ENCODE data around the gene INPP5K.
A peak's percentile ranks its signal among the peaks of the same experiment; 100 is the strongest.
"Not testable (repeated sequence)": the region's sequence is repeated elsewhere in the genome, so short reads cannot be mapped to it uniquely, and the experiment has no call there.

INPP5K gene

DNA sequence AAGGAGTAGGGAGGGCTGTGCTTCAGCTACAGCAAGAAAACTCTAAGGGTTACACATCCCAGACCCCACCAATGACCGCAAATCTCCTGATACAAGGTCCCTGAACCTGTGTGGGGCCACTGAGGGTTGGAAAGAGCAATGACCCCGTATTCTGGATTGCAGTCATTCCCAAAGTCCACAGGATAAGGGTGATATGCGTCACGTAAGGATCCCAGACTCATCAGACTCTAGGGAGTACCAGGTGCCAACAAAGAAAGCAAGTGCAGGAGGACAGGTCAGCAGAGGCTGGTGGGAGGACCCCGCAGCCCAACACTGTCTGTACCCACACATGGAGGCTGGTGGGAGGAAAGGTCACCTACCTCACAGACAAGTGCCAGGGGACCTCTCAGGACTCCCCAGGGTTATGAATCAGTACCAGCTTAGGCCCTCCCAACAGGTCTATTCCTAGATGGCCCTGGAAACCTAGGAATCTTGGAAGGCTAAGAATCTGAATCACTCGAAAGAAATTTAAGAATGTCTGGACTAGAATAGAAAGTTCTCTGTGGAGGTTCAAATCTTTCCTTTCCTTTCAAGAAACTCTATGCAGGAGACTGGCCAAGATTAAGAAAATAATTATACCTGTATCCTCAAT, 30.0 kb upstream of the INPP5K start:
- no peak for DNase-seq

DNA sequence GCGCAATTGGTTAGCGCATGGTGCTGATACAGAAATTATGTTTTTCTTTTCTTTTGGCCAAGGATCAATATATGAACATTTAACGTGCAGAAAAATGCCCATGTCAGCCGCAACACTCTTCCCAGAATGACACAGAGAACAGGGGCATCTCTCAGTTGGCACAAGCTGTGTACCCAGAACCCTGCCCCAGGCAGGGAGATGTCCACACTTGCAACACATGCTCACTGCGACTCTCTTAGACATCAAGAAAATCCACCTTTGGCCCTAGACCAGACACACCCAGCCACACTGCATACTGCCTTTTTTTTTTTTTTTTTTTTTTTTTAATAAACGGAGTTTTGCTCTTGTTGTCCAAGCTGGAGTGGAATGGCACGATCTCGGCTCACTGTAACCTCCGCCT, 29.2 kb upstream of the INPP5K start:
- no peak for DNase-seq

DNA sequence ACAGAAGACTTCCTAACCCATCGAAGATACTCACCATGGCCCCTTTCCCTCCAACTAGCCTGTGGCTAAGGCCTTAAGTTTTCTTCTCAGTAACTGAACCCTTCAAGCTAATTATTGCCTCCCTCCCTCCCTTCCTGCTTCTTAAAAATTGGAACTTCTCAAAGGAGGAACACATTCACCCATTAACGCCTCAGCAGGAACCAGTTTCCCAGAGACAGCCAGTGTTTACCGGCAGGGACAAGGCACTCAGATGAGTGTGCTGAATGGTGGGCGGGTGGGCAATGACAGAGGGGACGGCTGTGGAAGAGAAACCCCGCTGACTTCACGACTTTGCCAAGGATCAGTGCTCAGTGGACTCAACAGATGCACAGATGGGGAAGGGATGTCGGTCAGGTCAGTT, 25.9 kb upstream of the INPP5K start:
- no peak for DNase-seq

DNA sequence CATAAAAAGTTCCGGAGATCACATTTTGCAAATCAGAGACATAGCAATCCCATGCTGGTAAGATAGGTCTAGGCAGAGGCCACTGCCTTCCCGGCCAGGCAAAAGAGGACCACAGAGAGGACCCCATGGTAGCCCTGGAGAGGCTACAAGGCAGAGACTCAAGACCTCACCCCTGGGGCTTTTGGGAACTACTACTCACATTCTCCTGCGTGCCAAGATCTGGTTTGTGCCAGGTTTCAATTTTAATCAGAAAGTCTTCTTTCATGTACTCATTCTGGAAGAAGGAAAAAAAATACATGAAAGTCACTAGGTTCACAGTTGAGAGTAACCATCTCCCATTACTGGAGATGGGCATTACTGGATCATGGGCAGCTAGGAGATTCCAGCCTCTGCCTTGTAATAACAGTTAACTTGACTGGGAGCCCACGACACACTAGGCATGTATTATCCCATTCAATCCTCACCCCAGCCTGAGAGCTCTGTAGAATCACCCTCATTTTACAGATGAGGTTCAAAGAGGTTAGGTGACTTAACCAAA, 25.0 kb upstream of the INPP5K start:
- no peak for DNase-seq

DNA sequence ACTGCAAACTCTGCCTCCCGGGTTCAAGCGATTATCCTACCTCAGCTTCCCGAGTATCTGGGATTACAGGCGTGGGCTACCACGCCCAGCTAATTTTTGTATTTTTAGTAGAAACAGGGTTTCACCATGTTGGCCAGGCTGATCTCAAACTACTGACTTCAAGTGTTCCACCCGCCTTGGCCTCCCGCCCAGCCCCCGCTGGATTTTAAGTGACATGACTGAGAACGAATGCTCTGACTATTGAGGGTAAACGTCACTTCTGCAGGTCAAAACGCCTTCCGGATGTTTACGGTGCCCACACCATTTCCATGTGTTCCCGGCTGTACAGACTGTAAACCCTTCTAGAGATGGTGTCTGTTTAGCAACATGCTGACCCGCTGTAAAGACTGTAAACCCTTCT, 23.4 kb upstream of the INPP5K start:
- no peak for DNase-seq

DNA sequence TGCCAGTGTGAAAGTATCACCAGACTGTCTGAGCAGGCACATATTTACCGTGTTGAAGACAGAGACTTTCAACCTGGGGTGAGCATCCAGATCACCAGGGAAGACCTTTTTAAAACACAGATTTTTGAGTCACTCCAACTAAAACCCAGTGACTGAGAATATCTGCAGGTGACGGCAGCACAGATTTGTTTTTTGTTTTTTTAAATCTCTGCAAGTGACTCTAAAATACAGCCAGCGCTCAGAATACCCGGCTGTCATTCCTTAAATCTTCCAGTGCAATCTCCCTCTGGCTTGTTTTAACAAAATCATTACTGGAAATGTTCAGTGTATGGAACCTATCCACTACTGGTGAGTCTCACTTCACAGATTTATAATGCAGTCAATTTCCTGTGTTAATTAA, 19.3 kb upstream of the INPP5K start:
- no peak for DNase-seq

DNA sequence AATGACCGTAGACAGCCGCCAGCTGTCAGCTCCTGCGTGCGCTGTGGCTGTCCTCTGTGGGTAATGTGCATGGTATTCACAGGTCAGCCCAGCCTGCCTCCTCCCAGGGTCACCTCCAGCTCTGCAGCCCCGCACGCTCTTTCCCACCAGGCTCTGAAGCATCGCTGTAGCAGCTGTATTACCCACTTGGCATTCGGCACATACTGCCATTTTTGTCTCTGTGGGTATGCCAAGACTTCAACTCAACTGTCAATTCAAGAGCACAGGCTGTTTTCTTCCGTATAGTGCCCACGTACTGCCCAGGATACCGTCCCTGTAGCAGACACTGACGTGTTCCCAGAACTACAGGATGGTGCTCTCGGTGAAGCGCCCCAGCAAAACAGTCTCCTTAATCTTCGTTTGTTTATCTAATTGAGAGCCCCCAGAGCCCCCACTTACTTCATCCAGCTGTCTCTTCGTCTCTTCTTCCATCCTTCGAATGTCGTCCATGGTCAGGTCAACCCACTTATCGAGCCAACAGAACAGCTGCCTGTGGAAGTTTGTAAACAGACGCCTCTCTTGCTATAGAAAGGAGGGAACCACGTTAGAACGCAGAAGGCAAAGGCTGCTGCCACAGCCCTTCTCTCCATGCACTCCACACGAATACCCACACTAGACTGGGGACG, 17.4 kb upstream of the INPP5K start:
- DNase-seq = no peak

DNA sequence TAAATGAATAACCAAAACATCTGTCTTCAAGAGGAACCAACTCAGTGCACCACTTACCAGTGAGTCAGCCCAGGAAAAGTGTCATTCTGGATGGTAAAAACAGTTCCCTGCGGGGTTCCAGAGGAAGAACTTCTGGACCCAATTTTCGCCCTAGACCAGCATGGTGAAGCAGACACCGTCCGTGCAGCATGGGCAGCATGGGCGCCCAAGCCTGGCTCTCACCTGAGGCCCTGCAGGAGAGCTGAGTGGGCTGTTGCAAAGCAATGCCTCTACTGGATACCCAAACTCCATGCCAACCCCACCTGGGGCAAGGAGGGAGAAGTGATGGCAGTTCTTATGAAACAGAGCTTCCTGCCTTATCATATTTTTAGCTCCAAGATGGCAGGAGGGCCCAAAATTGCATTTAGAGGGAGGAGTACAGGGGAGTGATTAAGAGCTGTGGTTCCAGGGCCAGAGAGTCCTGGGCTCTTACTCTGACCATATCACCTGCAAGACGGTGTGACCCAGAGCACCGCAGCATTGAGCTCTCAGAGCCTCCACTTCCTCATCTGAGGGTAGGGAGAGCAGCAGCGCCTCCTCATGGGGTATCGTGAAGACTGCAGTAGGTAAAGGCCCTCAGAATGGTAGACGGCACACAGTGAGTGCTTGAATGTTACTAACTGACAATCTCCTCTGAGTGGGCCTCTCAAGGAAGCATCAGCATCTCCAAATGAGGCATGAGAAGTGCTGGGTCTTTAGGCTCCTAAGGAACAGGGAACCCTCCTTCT, 16.6 kb upstream of the INPP5K start:
- peak in 1 of 2 experiments; percentile 27 for DNase-seq

DNA sequence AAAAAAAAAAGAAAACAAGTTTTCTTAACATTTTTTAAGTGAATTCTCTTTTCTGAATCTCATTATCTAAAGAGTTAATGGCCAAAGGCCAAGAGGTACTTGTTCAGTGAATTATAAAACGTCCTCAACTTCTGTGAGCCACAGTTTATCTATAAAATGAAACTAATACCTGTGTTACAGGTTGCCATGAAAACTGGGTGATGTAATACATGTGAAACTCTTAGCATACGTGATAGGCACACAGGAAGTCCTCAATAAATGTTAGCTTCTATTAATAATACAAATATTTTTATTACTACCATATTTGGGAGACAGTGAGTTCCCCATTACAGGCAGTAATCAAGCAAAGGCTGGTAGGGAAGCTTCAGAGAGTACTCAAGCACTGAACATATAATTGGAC, 13.5 kb upstream of the INPP5K start:
- no peak for DNase-seq

DNA sequence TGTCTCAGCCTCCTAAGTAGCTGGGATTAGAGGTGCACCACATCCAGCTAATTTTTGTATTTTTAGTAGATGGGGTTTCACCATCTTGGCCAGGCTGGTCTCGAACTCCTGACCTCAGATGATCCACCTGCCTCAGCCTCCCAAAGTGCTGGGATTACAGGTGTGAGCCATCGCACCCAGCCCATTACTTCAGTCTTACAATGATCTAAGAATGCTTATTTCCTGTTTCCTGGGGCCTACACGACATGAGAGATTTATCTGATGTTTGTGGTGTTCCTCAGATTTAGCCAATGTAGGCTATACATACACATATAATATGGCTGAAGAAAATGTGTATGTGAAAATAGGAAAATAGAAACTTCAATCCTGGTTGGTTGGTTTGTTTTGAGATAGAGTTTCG, 10.5 kb upstream of the INPP5K start:
- DNase-seq = not testable (repeated sequence)

DNA sequence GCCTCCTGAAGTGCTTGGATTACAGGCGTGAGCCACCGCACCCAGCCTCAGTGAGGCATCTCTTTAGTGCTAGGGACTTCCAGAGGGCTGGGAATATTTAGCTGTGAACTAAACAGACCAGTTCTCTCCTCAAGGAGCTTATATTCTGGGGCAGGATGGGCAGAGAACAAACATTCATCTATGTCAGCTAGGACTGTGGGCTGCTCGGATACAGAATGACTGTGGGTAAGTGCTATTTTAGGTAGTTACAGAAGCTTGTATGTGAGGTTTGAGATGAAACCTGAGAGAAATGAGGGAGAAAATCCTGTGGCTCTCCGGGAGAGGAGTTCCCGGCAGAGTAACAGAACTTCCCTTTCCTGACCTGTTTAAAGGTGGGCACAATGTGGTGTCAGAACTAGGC, 6.2 kb upstream of the INPP5K start:
- no peak for DNase-seq

DNA sequence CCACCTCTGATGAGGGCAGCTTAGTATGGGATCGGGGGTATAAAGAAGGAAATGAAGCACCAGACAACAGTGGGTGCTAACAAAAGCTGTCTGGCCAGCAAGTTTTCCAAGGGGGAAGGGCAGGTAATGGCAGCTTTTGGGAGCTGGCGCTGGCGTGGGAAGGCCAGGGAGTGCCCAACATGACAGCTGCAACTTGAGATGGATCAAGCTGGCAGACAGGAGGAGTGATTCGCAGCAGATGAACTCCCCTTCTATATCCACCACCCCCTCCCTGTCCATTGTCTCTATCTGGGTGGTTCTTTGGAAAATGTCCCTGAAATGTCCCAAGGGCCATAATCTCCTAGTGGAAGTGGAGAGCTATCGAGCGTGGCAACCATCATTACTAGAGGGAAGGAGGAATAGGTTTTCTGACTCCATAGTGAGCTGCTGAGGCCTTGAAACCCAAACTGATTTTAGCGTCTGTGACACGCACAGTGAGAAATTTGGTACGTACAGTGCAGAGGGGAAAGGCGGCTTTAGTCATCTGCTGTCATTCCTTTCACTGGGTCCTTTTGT, 4.8 kb upstream of the INPP5K start:
- DNase-seq = no peak

DNA sequence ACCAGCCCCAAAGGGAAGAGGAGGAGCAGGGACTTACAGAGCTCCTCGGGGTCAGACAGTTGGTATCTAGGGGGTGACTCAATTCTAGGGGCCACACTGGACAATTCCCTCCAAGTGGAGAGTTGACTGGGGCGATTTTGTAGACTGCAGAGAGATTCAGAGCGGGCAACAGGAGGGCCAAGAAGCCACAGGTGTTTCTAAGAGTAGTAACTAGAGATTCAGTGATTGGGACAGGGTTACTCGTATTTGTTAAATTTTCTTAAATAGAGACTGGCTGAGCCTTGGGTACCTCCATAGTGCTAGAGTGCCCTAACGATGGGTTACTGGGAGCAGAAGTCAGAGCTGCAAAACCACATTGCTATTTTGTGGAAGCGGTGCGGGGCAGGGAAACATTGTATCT, 3.3 kb upstream of the INPP5K start:
- no peak for DNase-seq

DNA sequence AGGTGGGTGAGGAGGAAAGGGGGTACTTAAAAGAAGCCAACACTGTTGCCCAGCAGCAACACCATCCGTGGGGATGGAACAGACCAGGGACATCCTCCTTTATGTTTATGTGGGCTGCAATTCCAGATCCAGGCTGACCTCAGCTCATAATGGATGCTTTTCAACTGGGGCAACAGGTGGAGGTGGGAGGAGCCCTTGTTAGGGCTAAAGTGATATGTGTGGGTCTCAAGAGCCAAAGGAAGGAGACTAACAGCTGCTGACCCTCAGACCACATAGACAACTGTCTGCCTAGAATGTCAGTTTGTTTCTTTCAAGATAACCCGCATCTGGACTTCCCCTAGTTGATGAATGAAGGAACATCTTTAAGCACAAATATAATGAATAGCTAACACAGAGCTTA, 2.0 kb upstream of the INPP5K start:
- DNase-seq = no peak

DNA sequence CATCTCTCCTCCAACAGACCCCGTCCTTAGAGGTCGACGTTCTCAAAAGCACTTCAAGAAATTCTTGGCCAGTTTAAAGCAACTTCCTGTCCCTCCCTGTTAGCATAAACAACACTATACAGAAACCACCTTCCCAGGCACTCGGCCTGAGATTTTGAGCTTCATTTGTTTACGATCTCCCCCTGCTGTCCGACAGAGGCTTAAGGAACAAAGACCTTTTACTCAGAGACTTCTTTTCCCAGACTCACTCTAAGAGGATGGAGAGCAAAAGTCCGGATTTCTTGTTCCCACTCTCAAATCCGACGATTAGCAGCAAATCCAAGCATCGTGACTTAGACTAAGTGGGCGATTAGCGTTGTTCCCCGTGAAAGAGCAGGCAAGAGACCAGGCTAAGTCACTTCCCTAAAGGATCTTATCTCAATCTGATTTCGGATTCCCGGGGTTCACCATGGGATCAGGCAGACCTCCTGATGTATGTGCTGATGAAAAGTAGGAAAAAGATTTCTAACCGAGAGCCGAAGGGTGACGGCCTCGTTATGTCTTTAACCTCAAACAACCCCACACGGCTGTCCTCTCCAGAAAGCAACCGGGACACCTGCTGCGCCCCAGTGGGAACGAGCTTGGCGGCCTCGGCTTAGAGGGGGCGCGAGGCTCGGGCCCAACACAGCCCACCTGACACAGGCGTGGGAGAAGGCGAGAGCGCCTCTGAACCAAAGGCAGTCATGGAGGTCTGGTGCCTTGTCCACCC, 598 bp downstream of the INPP5K start:
- peak in 1 of 2 experiments; percentile 52 for DNase-seq

DNA sequence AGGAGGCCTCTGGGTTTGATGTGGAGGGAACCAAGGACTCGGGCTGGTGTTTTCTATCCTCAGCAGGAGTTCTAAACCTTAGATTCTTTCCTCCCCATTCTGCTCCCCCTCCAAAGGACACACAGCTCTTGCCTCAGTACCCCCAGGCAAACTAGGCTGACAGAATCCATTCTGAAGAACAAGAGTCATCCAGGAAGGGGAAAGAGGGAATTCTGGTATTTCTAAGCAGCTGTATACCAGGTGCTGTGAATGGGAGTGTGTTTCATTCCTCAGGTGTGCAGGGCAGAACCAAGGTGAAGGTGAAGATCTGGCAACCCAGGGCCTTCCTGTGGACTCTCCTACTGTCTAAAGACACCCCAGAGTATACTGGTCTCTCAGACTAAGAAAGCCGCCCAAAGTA, 4.1 kb downstream of the INPP5K start:
- no peak for DNase-seq

DNA sequence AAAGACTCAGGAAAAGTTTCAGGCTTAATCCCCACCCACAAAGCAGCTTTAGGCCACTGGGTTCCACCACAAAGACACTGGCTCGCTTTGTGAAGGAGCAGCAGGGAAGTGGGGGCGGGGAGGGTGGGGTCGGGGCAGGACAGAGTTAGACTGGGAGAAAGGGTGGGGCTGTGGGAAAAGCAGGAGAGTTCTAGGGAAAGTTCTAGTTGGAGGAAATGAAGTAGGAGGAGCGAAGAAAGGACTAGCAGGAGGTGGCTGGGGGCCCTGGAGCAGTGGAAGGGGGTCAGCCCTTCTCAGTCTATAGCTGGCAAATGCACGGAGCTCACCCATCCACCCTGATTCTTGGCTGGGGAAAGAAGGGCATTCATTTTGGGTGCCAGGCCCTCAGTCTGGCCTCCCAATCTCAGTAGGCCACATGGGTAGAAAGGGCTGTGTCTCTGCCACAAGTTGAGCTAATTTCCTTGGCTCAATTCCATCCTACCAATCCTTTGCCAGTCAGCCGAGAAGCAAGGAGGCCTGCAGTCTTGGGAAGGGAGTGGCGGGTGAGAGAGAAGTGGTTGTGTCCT, 4.6 kb downstream of the INPP5K start:
- no peak for DNase-seq

DNA sequence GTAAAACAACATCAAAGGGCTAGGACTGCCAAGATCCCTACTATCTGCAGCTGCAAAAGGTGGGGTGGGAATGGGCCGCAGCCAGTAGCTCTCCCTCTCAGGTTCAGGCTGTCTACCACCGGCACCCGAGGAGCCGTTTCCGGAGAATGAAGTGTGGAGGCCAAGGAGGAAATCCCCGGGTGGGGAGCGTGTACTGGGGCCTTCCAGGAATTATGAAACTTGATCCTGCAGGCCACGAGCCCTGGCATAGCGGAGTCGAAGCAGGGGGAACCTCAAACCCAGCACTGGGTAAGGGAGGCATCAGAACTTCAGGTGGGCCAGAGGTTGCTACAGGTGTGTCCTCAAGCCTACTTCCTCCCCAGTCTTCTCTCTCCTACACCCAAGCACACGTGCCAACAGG, 5.1 kb downstream of the INPP5K start:
- no peak for DNase-seq

DNA sequence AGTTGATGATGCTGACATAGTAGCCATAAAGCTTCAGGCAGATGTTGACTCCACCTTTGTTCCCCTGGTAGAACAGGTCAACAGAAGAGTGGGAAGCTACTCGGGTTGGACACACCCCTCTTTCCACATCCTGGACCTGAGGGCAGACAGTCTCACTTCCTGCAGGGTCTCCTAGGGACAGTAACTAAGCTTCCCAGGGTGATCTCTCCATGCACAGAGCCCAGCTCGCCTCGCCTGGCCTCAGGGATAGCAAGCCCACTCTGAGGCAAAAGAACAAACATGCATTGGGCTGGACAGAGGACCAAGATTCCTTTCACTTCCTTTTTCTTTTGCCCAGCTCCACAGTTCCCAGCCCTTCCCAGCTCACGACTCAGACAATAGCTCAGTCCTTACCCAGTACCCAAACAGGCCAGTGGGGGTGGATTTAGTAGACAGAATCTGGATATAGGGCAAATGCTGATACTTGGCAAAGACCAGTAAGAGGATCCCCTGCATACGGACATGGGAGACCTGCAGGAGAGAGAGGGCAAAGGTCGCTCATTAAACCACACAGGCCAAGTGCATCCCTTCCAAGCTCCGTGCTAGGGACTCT, 7.0 kb downstream of the INPP5K start:
- no peak for DNase-seq

DNA sequence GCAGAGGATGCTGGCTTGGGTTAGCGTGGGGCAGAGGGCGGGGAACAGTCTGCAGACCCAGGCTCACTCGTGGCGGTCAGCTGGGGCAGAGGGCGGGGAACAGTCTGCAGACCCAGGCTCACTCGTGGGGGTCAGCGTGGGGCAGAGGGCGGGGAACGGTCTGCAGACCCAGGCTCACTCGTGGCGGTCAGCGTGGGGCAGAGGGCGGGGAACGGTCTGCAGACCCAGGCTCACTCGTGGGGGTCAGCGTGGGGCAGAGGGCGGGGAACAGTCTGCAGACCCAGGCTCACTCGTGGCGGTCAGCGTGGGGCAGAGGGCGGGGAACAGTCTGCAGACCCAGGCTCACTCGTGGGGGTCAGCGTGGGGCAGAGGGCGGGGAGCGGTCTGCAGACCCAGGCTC, 7.7 kb downstream of the INPP5K start:
- DNase-seq = not testable (repeated sequence)

DNA sequence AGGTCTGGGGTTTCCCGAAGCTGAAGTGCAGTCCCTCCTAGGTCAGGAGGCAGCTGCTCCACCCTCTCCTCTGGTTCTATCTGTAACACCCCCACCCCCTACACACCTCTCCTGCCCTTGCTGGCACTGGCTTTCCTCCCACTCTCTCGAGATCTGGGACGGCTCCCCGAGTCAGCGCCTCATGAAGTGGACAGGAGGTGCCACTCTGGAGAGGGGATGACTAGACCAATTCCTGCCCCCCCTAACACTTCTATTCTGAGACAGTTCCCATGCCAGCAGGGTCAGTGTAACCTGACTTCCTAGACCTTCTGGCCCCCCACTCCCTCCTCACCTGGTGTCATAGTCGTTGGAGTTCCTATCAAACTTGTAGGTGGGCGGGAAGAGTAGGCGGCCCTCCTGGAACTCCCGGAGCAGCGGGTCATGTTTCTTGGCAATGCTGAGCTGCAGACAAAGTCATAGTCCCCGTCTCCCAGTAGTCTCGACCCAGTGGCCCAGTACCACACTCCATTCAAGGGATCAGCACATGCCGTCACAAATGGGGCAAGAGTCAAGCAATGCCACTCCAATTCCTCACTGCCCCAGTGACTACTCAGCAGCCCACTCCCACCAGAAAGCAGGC, 9.7 kb downstream of the INPP5K start:
- no peak for DNase-seq

DNA sequence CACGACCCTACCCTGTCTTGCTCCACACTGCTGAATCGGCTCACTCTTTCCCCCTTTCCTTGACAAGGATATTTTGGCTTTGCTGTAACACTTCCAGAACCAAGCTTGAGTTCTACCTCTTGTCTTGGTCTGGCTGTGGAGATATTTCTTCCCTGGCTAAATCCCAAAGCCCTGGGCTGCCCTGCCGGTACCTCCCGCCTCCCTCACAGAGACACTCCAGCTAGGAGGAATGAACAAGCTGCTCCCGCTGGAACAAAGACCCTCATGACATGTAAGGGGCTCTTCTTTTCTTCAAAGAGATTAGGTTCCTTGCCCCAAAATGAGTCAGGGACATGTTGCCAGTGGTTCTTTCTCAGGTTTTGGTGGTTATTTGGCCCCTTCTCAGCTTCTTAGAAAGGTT, 10.8 kb downstream of the INPP5K start:
- no peak for DNase-seq
